Measurements from ENCODE around the gene TMEM170A. TPM values are rescaled to one million over a fixed set of nuclear protein-coding genes. Genes with fewer than 3 reads are reported as not detected.

The TMEM170A gene
- total and polyA plus RNA-seq, 5 experiments from 2014 or later: 32.8 to 53.2 (median 42.3) TPM

GRCh38 chr16:75494184-75494583 is 29.7 kb upstream of the TMEM170A start:
- H3K36me3 Mint-ChIP-seq: peaks cover 0 to 2% (median 0%) of the 10 kb centered on the region in 3 donors
- no peak for ATAC-seq
- POLR2A ChIA-PET: no interaction called here

DNA sequence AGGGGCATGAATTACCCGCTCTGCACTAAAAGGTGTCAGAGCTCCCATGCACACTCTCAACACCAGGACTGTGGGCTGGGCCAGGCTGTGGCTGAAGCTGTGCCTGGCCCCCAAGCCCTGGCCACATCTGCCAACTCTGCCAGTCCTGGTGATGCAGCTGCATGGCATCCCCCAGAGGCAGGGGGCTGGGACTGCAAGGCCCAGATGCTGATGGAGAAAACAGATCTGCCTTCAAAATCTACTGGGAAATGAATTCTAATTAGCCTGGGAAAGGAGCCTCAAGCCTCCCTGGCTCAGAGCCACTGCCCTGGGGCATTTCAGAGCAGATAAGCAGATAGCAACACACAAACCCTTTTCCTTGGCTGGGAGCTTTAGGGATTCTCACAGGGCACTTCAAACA is 27.4 kb upstream of the TMEM170A start:
- POLR2A ChIA-PET: no interaction called here
- H3K27ac Mint-ChIP-seq: peak overlapping the region in 1 of 10 donors; percentile 18
- no peak overlapping the region for H3K4me3 Mint-ChIP-seq
- no peaks in the 10 kb centered on the region for H3K9me3 Mint-ChIP-seq
- H3K36me3 Mint-ChIP-seq: peaks cover 0 to 2% (median 0%) of the 10 kb centered on the region in 3 donors
- DNase-seq: no peak
- peaks cover 7 to 10% (median 8%) of the 10 kb centered on the region in 4 donors for H3K4me1 Mint-ChIP-seq
- H3K27me3 Mint-ChIP-seq: peaks cover 10 to 48% (median 24%) of the 10 kb centered on the region in 5 donors
- ATAC-seq: no peak

More at GRCh38 chr16:75494184-75494583, 29.7 kb upstream of the TMEM170A start:
- DNase-seq: no peak
- H3K27ac Mint-ChIP-seq: no peak overlapping the region
- H3K4me3 Mint-ChIP-seq: peak overlapping the region in 8 of 10 donors; percentile 64 to 85 (median 76)
- H3K4me1 Mint-ChIP-seq: peaks cover 7 to 10% (median 8%) of the 10 kb centered on the region in 4 donors
- no peaks in the 10 kb centered on the region for H3K9me3 Mint-ChIP-seq
- peaks cover 10 to 45% (median 12%) of the 10 kb centered on the region in 5 donors for H3K27me3 Mint-ChIP-seq

DNA sequence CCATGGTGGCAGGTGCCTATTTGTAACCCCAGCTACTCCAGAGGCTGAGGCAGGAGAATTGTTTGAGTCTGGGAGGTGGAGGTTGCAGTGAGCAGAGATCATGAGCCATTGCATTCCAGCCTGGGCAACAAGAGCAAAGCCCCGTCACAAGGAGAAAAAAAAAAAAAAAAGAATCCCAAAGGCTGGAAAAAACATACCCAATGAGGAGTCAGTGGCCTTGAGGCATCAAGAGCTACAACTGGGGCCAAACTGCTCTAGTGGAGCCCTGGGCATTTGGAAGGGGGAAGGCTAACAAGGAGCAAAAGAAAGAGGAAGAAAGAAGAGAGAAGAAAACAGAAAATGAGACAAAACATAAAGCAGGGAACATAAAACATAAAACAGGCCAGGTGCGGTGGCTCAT is 23.8 kb upstream of the TMEM170A start:
- H3K36me3 Mint-ChIP-seq: peaks cover 0 to 2% (median 0%) of the 10 kb centered on the region in 3 donors
- peaks cover 2 to 31% (median 16%) of the 10 kb centered on the region in 5 donors for H3K27me3 Mint-ChIP-seq
- DNase-seq: no peak
- H3K27ac Mint-ChIP-seq: peak overlapping the region in 1 of 10 donors; percentile 18
- no peak overlapping the region for H3K4me3 Mint-ChIP-seq
- POLR2A ChIA-PET: no interaction called here
- H3K4me1 Mint-ChIP-seq: peaks cover 0 to 10% (median 0%) of the 10 kb centered on the region in 4 donors
- ATAC-seq: no peak
- no peaks in the 10 kb centered on the region for H3K9me3 Mint-ChIP-seq

- no peaks in the 10 kb centered on the region for H3K9me3 Mint-ChIP-seq
- H3K27ac Mint-ChIP-seq: no peak overlapping the region
- H3K36me3 Mint-ChIP-seq: peaks cover 0 to 2% (median 0%) of the 10 kb centered on the region in 3 donors
- POLR2A ChIA-PET: no interaction called here
- peaks cover 0 to 10% (median 0%) of the 10 kb centered on the region in 4 donors for H3K4me1 Mint-ChIP-seq
- peaks cover 0 to 25% (median 16%) of the 10 kb centered on the region in 5 donors for H3K27me3 Mint-ChIP-seq
- DNase-seq: no peak
- ATAC-seq: no peak
- no peak overlapping the region for H3K4me3 Mint-ChIP-seq
Measured at GRCh38 chr16:75486676-75487313, 22.3 kb upstream of the TMEM170A start.

DNA sequence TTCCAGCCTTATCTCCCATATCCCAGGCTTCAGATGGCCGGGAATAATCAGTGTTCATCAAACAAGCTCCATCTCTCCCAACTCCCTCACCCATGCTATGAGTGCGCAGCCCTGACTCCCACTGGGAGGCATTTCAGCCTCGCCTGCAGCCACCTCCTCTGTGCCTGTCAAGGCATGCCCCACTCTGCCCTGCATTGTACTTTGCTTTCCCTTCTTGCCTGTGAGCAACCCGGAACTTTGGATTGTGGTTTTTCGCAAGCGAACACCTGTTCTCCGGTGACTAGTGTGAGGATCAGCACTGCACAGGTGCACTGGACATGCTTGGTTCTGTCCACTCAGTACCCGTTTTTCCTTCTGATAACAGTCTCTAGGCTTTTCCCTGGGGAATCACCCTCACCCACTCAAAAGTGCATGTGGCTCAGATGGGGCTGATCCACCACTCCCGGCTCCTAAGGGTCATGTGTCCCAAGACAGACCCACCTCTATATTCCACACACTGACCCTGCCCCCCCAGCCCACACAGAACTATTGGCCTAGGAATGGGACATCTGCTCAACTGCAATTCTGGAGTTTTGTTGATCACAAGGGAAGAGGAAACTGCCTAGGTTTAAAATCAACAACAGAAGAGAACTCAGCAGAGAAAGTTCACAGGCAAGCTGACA is 21.7 kb upstream of the TMEM170A start:
- ATAC-seq: no peak
- H3K9me3 Mint-ChIP-seq: no peaks in the 10 kb centered on the region
- no peak overlapping the region for H3K27ac Mint-ChIP-seq
- DNase-seq: no peak
- H3K36me3 Mint-ChIP-seq: peaks cover 0 to 2% (median 0%) of the 10 kb centered on the region in 3 donors
- POLR2A ChIA-PET: interaction anchor here (0.7 kb wide), 1 partner anchor 79 kb away, joined by 3 read pairs; no protein-coding TSS in a partner anchor
- peaks cover 0 to 10% (median 0%) of the 10 kb centered on the region in 4 donors for H3K4me1 Mint-ChIP-seq
- H3K4me3 Mint-ChIP-seq: no peak overlapping the region
- peaks cover 0 to 25% (median 21%) of the 10 kb centered on the region in 5 donors for H3K27me3 Mint-ChIP-seq

- Mint-ChIP-seq H3K9me3 (no peaks in the 10 kb centered on the region), H3K27ac (no peak overlapping the region), H3K36me3 (peaks cover 0 to 2% (median 0%) of the 10 kb centered on the region in 3 donors), H3K27me3 (peaks cover 0 to 28% (median 21%) of the 10 kb centered on the region in 5 donors), H3K4me3 (no peak overlapping the region), H3K4me1 (peaks cover 0 to 10% (median 0%) of the 10 kb centered on the region in 4 donors)
- DNase-seq (no peak), ATAC-seq (no peak)
- POLR2A ChIA-PET: interaction anchor here (0.7 kb wide), 1 partner anchor 78 kb away, joined by 3 read pairs; no protein-coding TSS in a partner anchor
Measured at GRCh38 chr16:75485230-75486013, 20.9 kb upstream of the TMEM170A start.

DNA sequence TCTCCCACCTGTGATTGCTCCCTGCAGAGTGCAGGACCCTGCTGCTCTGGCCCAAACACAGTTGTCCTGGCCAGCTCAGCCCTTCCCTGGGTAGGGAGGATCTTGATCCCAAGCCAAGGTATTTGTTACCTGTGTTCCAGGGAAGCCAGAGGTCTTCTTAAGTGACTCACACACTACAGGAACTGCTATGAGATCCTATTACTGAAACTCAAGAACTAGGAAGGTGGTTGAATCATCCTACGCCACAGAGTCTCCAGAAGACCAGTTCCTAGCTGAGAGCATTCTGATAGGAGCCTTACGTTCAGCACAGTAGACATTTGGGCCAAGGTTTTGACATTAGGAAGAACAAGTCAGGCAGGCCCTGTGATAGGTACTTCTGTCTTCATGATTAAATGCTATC is 18.7 kb upstream of the TMEM170A start:
- H3K4me3 Mint-ChIP-seq: no peak overlapping the region
- POLR2A ChIA-PET: no interaction called here
- H3K27ac Mint-ChIP-seq: no peak overlapping the region
- DNase-seq: no peak
- H3K4me1 Mint-ChIP-seq: peaks cover 0 to 10% (median 0%) of the 10 kb centered on the region in 4 donors
- H3K27me3 Mint-ChIP-seq: peaks cover 0 to 22% (median 20%) of the 10 kb centered on the region in 5 donors
- H3K9me3 Mint-ChIP-seq: no peaks in the 10 kb centered on the region
- peaks cover 0 to 2% (median 0%) of the 10 kb centered on the region in 3 donors for H3K36me3 Mint-ChIP-seq
- ATAC-seq: no peak

- peaks cover 0 to 2% (median 0%) of the 10 kb centered on the region in 3 donors for H3K36me3 Mint-ChIP-seq
- H3K27ac Mint-ChIP-seq: no peak overlapping the region
- POLR2A ChIA-PET: no interaction called here
- ATAC-seq (no peak), DNase-seq (no peak)
- no peaks in the 10 kb centered on the region for H3K9me3 Mint-ChIP-seq
- peaks cover 0 to 25% (median 21%) of the 10 kb centered on the region in 5 donors for H3K27me3 Mint-ChIP-seq
- H3K4me1 Mint-ChIP-seq: peaks cover 0 to 10% (median 0%) of the 10 kb centered on the region in 4 donors
- no peak overlapping the region for H3K4me3 Mint-ChIP-seq
Measured at GRCh38 chr16:75482434-75483205, 18.1 kb upstream of the TMEM170A start.

- Mint-ChIP-seq H3K36me3 (peaks cover 0 to 2% (median 0%) of the 10 kb centered on the region in 3 donors), H3K9me3 (no peaks in the 10 kb centered on the region), H3K27me3 (peaks cover 0 to 25% (median 19%) of the 10 kb centered on the region in 5 donors), H3K4me1 (peaks cover 0 to 10% (median 0%) of the 10 kb centered on the region in 4 donors), H3K27ac (no peak overlapping the region), H3K4me3 (no peak overlapping the region)
- DNase-seq (no peak), ATAC-seq (no peak)
- POLR2A ChIA-PET: no interaction called here
Measured at GRCh38 chr16:75481475-75481874, 17.0 kb upstream of the TMEM170A start.

- Mint-ChIP-seq H3K4me3 (no peak overlapping the region), H3K27me3 (peaks cover 0 to 18% (median 15%) of the 10 kb centered on the region in 5 donors), H3K27ac (no peak overlapping the region), H3K9me3 (no peaks in the 10 kb centered on the region), H3K4me1 (no peaks in the 10 kb centered on the region), H3K36me3 (no peaks in the 10 kb centered on the region)
- no peak for DNase-seq
- POLR2A ChIA-PET: no interaction called here
- no peak for ATAC-seq
Measured at GRCh38 chr16:75479421-75479990, 15.0 kb upstream of the TMEM170A start.

GRCh38 chr16:75478480-75479345 is 14.2 kb upstream of the TMEM170A start:
- POLR2A ChIA-PET: no interaction called here
- Mint-ChIP-seq H3K27ac (no peak overlapping the region), H3K27me3 (peaks cover 0 to 18% (median 15%) of the 10 kb centered on the region in 5 donors), H3K4me3 (no peak overlapping the region), H3K4me1 (no peaks in the 10 kb centered on the region), H3K36me3 (no peaks in the 10 kb centered on the region), H3K9me3 (no peaks in the 10 kb centered on the region)
- DNase-seq: no peak
- no peak for ATAC-seq
